Measurements from ENCODE around the gene C1orf146.

C1orf146 gene

DNA sequence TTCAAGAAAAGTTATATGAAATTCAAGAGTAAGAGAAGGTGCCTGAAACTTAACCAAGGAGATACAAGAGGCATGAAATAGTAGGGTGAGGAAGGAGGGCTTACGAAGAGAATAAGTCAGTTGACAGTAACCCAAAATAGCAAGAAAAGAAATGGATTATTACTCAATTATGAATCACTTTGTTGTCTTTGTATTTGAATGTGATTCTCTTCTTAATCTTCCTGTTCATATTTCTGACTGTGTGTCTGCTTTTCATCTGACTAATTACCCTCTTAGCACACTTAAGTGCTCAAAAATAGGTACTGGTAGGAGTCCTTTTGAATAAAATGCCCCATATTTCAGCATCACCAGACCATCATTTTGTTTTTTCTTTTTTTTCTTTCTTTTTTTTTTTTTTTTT, 41.6 kb downstream of the C1orf146 start:
- Histone ChIP-seq H3K36me3 (ENCODE audit: low read depth) (peaks cover 53% of the 10 kb centered on the region), H3K4me1 (ENCODE audit: insufficient read depth, poor library complexity, severe bottlenecking) (no peaks in the 10 kb centered on the region), H3K9me3 (ENCODE audit: severe bottlenecking) (no peaks in the 10 kb centered on the region), H3K4me3 (ENCODE audit: severe bottlenecking) (no peak overlapping the region), H3K27ac (ENCODE audit: poor library complexity, severe bottlenecking) (no peak overlapping the region), H3K27me3 (ENCODE audit: insufficient read depth, poor library complexity, severe bottlenecking) (no peaks in the 10 kb centered on the region)
- ATAC-seq (ENCODE audit: low read depth) (no peak), DNase-seq (ENCODE audit: low spot score) (no peak)
- TF ChIP-seq, protein P1, sequence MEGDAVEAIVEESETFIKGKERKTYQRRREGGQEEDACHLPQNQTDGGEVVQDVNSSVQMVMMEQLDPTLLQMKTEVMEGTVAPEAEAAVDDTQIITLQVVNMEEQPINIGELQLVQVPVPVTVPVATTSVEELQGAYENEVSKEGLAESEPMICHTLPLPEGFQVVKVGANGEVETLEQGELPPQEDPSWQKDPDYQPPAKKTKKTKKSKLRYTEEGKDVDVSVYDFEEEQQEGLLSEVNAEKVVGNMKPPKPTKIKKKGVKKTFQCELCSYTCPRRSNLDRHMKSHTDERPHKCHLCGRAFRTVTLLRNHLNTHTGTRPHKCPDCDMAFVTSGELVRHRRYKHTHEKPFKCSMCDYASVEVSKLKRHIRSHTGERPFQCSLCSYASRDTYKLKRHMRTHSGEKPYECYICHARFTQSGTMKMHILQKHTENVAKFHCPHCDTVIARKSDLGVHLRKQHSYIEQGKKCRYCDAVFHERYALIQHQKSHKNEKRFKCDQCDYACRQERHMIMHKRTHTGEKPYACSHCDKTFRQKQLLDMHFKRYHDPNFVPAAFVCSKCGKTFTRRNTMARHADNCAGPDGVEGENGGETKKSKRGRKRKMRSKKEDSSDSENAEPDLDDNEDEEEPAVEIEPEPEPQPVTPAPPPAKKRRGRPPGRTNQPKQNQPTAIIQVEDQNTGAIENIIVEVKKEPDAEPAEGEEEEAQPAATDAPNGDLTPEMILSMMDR (IDR thresholded peaks at IDR 0.05; ENCODE audit: poor library complexity, severe bottlenecking), result no peak

DNA sequence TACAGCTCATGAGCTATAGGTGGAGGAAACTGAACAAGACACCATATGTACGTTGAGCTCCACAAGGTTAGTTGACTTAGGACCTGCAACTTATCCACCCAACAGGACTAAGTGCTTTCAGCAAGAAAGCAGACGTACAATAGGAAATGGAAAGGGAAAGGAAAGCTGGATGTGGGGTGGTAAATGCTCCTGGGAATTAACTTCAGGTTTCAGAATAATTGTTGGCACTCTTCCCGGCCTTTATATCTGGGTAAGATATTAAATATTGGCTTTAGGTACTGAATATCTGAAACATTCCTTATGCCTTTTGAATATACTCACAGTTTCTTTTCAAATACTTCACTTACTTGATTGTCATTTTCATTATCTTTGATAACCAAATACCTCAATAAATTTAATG, 44.8 kb downstream of the C1orf146 start:
- Histone ChIP-seq H3K27ac (ENCODE audit: poor library complexity, severe bottlenecking) (no peak overlapping the region), H3K9me3 (ENCODE audit: severe bottlenecking) (no peaks in the 10 kb centered on the region), H3K4me1 (ENCODE audit: insufficient read depth, poor library complexity, severe bottlenecking) (no peaks in the 10 kb centered on the region), H3K4me3 (ENCODE audit: severe bottlenecking) (no peak overlapping the region), H3K36me3 (ENCODE audit: low read depth) (peaks cover 66% of the 10 kb centered on the region), H3K27me3 (ENCODE audit: insufficient read depth, poor library complexity, severe bottlenecking) (no peaks in the 10 kb centered on the region)
- DNase-seq (ENCODE audit: low spot score), result no peak
- ATAC-seq (ENCODE audit: low read depth), result no peak
- TF ChIP-seq, protein P1 (IDR thresholded peaks at IDR 0.05; ENCODE audit: poor library complexity, severe bottlenecking), result no peak

DNA sequence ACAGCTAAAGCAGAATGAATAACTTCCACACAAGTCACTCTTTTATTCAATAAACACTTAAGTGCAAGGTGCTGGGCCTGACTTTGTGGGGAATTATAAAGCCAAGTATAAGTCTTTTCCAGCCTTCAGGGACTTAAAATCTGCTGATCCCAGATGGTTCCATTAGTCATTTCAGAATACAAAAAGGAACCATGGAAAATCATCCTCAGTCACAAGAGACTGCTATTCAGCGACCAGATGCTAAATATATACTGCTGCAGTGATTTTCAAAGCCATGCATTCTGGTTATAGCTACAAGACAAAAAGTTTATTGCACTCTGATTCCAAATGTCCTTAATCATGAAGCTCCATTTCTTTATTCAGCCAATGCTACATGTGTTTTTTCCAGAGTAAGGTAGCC, 55.3 kb downstream of the C1orf146 start:
- no peak overlapping the region for H3K4me3 ChIP-seq (ENCODE audit: severe bottlenecking)
- no peak overlapping the region for H3K27ac ChIP-seq (ENCODE audit: poor library complexity, severe bottlenecking)
- TF ChIP-seq, protein P1 (IDR thresholded peaks at IDR 0.05; ENCODE audit: poor library complexity, severe bottlenecking), result no peak
- no peaks in the 10 kb centered on the region for H3K4me1 ChIP-seq (ENCODE audit: insufficient read depth, poor library complexity, severe bottlenecking)
- no peak for ATAC-seq (ENCODE audit: low read depth)
- H3K27me3 ChIP-seq (ENCODE audit: insufficient read depth, poor library complexity, severe bottlenecking), result no peaks in the 10 kb centered on the region
- H3K36me3 ChIP-seq (ENCODE audit: low read depth), result peaks cover 51% of the 10 kb centered on the region
- DNase-seq (ENCODE audit: low spot score), result no peak
- no peaks in the 10 kb centered on the region for H3K9me3 ChIP-seq (ENCODE audit: severe bottlenecking)

DNA sequence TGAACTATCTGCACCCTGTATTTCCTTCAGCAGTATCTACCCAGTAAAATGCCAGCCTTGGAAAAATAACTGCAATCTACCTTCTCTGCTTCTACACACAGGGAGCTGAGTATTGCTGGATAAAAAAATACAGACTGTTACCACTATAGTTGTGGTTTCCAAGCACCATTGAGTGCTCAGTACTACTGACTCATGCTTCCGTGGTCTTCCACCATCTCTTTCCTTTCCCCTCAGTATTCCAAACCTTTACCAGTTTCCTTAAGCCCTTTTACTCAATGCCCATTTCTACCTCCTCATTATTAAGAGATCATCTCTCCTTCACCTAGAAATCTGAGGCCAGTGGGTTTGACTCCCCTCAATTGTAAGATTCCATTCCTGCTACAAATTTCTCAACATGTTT, 57.2 kb downstream of the C1orf146 start:
- H3K27ac ChIP-seq (ENCODE audit: poor library complexity, severe bottlenecking), result no peak overlapping the region
- ATAC-seq (ENCODE audit: low read depth), result no peak
- no peaks in the 10 kb centered on the region for H3K4me1 ChIP-seq (ENCODE audit: insufficient read depth, poor library complexity, severe bottlenecking)
- no peak for DNase-seq (ENCODE audit: low spot score)
- TF ChIP-seq, protein P1 (IDR thresholded peaks at IDR 0.05; ENCODE audit: poor library complexity, severe bottlenecking), result no peak
- H3K9me3 ChIP-seq (ENCODE audit: severe bottlenecking), result no peaks in the 10 kb centered on the region
- H3K4me3 ChIP-seq (ENCODE audit: severe bottlenecking), result no peak overlapping the region
- no peaks in the 10 kb centered on the region for H3K27me3 ChIP-seq (ENCODE audit: insufficient read depth, poor library complexity, severe bottlenecking)
- H3K36me3 ChIP-seq (ENCODE audit: low read depth), result peaks cover 37% of the 10 kb centered on the region

DNA sequence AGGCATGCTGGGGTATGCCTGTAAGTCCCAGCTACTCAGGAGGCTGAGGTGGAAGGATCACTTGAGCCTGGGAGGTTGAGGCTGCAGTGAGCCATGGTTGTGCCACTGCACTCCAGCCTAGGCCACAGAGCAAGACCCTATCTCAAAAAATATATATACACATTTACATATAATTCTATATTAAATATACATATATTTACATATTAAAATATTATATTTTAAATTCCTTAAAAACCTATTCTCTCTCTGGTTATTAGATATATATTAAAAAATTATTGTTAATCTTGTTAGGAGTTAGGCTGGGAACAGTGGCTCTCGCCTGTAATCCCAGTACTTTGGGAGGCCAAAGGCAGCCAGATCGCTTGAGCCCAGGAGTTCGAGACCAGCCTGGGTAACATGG, 58.4 kb downstream of the C1orf146 start:
- Histone ChIP-seq H3K27ac (ENCODE audit: poor library complexity, severe bottlenecking) (no peak overlapping the region), H3K36me3 (ENCODE audit: low read depth) (peaks cover 29% of the 10 kb centered on the region), H3K4me3 (ENCODE audit: severe bottlenecking) (no peak overlapping the region), H3K27me3 (ENCODE audit: insufficient read depth, poor library complexity, severe bottlenecking) (no peaks in the 10 kb centered on the region), H3K9me3 (ENCODE audit: severe bottlenecking) (no peaks in the 10 kb centered on the region), H3K4me1 (ENCODE audit: insufficient read depth, poor library complexity, severe bottlenecking) (no peaks in the 10 kb centered on the region)
- ATAC-seq (ENCODE audit: low read depth), result no peak
- TF ChIP-seq, protein P1 (IDR thresholded peaks at IDR 0.05; ENCODE audit: poor library complexity, severe bottlenecking), result no peak
- no peak for DNase-seq (ENCODE audit: low spot score)

Data from RWPE2 (cell line).